Hematopoietic multipotent progenitor cell (in vitro differentiated cells): ENCODE results near the gene SRL. TPM values are rescaled to one million over a fixed set of nuclear protein-coding genes. Genes with fewer than 3 reads are reported as not detected.
A peak's percentile ranks its signal among the peaks of the same experiment; 100 is the strongest.
"Not testable (repeated sequence)": the region's sequence is repeated elsewhere in the genome, so short reads cannot be mapped to it uniquely, and the experiment has no call there.

ENCODE experiments used
- DNase-seq, 3 donors: peaks; one replicate each; pipeline ENCODE4 v3.0.0-alpha.2; 2011 to 2015; ENCODE audit warnings: low read depth in 2 of 3, low spot score in 2 of 3
- total RNA-seq: library from RNA; depleted of rRNA; stranded (reverse); fragments of >200 nt; gene quantifications from one replicate; pipeline ENCODE4 v1.2.3, GENCODE V29; 2012

Gene SRL
- total RNA-seq, 1 donor = under 0.01 TPM

DNA sequence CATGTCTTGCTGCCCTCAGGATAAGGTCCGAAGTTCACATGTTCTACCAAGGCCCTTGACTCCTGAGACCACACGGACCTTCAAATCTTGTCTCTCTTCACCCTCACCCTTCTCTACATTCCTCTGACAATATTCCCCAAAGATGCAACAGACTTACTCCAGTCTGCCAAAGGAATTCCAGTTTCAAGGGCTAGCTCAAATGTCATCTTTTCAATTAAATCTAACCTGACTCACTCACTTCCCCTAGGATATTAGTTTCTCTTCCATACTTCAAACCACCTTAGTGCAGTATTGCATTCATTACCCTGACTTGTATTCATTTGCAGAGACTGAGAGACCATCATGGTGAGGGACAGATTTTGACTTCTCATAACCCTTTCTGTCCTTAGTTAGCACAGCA lies 66.0 kb downstream of the SRL start:
- no peak for DNase-seq

DNA sequence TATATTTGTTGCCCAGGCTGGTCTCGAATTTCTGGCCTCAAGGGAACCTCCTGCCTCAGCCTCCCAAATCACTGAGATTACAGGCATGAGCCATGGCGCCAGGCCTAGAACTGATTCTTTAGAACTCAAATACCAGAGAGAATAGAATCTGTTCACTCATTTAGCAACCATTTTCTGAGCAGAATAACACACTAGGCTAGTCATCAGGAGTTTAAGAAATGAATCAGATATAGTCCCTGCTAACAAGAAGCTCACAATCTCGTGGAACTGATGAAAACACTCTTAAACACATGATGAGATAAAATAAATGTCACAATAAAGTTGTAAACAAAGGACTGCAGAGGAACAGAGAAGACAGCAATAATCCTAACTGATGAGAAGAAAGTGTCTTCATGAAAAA lies 69.8 kb downstream of the SRL start:
- DNase-seq = no peak

DNA sequence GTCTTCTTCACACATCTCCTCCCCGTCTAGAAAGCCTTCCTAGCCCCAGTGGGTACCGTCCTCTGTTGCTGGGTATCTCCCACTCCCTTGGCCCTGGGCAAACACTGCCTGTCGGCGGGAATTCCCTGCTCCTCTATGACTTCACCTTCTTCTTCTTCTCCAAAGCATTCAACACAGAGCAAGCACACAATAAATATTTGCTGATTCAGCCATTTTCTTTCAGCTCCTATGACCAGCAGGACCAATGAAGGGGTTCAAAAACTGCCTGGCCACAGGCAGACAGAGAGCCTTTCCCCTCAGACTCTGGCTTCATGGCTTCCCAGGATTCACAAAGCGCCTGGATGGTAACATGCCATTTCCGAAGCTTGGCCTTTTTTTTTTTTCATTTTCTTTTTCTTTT lies 72.5 kb downstream of the SRL start:
- no peak for DNase-seq

DNA sequence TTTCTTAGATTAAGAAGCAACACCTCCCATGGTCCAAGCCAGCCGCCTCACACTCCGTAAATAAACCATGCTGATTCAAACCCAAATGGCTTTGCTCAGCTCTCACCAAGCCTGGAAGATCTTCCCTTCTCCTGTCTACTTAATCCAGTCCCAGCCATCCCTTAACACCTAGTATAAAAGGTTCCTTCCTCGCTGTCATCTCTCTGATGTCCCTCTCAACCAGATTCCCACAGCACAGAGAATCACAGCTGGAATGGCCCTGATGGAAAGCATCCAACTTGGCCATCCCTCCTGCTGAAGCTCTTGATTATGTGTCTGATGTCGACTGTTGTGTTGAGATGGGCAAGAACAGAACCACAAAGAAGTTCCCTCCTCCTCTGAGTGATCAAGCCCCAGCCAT lies 75.1 kb downstream of the SRL start:
- DNase-seq = no peak

DNA sequence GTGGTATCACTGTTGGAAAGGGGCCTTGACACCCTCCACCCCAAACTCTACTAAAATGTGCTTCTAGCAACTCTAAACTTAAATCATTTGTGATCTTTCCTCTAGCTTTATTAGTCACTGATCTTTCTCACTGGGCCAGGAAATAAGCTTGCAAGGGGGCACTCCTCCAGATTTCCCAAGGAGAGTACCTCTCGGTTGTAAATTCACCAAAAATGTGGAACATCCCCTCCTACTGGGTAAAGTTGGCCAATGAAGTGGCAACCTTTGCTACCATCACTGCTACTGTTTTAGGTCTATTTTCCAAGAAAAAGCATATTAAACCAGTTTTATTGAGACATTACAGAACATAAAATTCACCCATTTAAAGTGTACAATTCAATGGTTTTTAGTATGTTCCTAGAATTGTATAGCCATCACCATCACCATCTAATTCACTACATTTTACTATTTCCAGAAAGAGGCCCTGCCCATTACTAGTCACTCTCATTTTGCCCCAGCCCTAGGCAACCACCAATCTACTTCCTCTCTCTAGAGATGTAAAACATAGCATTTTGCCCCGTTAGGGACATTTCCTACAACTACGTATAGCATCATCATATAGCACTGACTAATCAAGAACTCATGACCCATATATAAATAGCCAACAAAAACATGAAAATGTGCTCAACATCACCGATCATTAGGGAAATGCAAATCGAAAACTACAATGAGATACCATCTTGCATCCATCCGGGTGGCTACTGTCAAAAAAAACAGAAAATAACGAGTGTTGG lies 81.0 kb downstream of the SRL start:
- no peak for DNase-seq

DNA sequence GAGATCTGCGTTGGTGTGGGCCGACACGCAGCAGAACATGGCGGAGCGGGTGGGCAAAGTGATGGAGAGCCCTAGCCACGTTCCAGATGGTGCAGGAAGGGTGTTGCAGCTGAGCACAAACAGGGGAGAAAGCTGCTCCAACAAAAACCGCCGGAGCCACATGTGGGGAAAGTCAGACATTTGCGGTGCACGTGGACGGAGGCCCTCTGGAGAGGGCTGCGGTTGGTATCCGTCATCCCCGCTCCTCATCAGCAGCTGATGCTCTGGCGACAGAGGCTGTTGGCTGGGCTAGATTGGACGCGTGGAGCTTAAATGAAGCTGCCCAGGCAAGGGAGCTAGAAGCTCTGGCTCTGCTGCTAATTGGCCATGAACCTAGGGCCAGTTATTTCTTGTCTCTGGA lies 82.2 kb downstream of the SRL start:
- DNase-seq = no peak

DNA sequence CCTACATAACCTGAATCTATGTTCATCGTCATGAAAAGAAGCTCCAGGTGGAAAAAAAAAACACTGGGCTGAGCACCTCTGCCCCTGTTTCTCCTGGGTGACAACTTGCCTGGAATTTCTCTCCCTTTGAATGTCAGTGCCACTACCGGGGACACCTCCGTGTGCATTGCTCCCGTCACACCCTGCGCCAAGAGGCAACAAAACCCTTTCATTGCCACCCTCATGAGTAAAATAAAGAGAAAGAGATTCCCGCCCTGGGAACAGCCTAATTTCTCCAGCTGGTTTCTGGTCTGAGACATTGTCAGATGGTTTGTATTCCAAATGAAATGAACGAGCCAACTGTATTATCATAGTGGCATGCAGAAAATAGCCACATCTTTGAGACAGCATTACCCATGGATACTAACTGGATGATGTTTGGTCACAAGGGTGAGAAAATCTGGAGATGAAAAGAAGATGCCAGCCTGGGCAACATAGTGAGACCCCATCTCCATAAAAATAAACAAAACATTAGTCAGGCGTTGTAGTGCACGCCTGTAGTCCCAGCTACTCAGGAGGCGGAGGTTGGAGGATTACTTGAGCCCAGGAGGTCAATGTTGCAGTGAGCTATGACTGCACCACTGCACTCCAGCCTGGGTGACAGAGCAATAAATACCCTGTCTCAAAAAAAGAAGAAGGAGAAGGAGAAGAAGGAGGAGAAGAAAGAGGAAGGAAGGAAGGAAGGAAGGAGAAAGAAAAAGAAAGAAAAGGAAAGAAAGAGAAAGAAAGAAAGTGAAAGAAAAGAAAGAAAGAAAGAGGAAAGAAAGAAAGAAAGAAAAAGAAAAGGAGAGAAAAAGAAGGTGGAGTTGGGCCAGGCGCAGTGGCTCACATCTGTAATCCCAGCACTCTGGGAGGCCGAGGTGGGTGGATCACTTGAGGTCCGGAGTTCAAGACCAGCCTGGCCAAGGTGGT lies 83.5 kb downstream of the SRL start:
- no peak for DNase-seq

DNA sequence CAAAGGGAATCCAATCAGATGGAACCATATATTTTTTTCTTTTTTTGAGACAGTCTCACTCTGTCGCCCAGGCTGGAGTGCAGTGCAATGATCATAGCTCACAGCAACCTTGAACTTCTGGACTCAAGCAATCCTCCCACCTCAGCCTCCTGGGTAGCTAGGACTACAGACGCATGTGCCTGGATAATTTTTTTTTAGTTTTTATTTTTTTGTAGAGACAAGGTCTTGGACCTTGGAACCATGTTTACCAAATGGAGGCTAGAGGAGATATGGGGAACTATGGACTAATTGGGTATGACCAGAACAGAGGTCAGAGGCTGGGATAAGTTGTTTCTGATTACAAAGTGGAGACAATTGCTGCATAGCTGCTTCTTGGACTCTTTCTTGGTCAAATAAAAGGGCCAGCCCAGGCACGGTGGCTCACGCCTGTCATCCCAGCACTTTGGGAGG lies 84.5 kb downstream of the SRL start:
- no peak for DNase-seq

DNA sequence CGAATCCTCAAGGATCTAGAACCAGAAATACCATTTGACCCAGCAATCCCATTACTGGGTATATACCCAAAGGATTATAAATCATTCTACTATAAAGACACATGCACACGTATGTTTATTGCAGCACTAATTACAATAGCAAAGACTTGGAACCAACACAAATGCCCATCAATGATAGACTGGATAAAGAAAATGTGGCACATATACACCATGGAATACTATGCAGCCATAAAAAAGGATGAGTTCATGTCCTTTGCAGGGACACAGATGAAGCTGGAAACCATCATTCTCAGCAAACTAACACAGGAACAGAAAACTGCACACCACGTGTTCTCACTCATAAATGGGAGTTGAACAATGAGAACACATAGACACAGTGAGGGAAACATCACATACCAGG lies 85.4 kb downstream of the SRL start:
- DNase-seq = not testable (repeated sequence)

DNA sequence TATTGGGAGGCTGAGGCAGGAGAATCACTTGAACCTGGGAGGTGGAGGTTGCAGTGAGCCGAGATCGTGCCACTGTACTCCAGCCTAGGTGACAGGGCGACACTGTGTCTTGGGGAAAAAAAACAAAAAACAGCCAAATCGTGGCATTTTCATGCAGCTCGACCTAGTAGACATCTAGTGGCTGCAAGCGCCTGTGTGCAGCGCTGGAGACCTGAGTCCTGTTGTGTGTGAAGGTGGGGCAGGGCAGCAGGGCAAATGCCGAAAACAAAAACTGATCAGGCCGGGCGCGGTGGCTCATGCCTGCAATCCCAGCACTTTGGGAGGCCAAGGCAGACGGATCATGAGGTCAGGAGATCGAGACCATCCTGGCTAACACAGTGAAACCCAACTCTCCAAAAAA lies 88.5 kb downstream of the SRL start:
- not testable (repeated sequence) for DNase-seq

DNA sequence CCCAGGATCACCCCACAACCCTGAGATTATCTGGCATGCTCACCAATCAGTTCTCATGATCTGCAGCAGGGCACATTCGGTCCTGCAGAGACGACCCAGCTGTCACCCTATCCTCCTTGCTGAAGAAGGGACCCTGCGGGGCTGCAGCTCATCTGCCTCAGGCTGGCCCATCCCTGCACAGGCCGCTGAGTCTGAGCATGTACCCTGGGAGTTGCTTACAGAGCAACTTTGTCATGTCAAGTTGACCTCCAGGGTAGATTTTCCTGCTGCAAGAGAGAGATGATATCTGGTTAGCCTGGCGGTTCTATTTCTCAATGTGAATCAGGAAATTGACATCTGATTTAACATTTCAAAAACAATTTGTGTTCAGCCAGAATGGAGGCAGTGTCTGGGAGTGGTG lies 89.6 kb downstream of the SRL start:
- no peak for DNase-seq

DNA sequence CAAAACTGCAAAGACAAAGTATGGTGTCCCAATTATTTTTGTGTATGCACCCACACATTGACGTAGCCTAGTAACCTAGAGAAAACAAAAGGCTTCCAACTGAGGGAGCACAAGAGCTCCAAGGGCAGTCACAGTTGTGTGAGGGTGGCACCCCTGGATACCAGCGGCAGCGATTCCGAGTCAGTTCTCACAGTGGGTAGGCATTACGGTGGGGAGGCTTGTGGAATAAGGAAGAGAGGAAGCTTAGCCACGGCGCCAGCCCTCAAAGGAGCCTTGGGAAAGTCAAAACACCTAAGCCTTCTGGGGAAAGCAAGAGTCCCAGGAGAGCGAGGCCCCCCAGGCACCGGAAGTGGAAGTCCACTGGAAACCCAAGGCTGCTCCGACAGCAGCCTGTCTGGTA lies 94.6 kb downstream of the SRL start:
- DNase-seq = no peak

DNA sequence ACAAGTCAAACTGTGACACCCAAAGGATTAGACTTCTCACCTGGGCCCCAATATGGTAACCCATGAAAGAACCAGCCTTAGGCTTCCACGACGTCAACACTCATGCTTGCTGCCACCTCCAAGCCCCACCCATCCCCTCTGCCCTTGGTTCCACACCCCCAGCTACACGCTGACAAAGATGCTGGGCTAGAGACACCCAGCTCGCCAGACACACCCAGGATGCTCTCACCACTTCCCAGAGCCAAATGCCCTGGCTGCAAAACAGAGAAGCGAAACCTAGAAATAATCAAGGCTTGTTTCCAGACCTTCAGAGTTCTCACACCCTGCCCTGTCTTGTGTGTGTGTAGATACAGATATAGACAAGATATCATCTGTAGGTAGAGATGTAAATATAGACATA lies 99.6 kb downstream of the SRL start:
- DNase-seq = peak in 1 of 3 donors; percentile 3

DNA sequence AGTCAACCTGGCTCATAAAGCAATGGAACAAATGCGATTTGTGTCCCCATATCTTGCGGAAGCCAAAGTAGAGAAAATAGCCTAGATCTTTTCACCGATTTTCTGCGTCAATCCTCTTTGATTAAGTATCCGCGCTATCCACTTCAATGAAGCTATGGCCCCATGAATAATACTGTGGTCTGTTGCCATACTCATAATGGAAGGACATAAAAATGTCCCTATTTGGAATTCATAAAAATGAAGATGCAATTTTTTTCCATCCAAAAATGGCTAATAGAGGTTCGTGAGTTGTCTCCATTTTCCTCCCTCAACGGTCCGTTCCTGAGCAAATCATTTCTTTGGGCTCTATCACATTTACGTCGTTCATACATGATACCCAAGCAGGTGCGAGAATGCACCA lies 100.3 kb downstream of the SRL start:
- no peak for DNase-seq

DNA sequence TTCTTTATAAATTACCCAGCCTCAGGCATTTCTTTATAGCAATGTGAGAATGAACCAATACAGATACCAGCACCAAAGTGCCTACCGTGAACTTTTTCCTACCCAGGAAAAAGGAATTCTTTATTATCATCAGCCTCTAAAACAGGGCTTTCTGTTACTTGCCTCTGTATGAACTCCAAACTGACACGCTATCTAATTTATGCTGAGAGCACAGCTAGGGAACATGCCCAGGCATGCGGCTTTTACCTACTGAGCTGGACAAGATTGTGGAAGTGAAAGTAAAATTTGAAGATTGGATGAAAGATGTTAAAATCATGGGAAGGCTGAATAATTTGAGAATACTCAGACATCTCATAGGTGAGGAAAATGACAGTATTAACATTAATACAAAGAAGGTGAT lies 101.2 kb downstream of the SRL start:
- DNase-seq = no peak

DNA sequence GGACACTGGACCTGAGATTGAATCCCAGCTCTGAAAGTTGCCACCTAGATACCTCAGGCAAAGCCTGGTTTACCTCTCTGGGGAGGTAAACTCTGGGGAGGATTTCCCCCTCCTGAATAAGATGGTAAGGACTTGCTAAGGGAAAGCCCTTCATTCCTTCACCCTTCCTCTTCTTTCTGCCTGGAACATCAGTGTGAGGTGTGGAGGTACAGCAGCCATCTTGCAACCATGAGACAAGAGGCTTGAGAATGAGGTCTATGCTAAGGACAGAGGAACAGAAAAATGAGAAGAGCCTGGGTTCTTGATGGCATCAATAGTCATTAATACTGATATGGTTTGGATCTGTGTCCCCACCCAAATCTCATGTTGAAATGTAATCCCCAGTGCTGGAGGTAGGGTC lies 101.9 kb downstream of the SRL start:
- DNase-seq = no peak

Other genes with a start within 250 kb of the SRL start
- gene ADCY9, start 125.6 kb downstream of the SRL start, total RNA-seq = 8.3 TPM
- 28.5 TPM for gene TFAP4, start 30.9 kb upstream of the SRL start, total RNA-seq
- under 0.01 TPM for gene GLIS2, start 74.0 kb upstream of the SRL start, total RNA-seq
- gene PAM16, start 109.2 kb upstream of the SRL start, total RNA-seq = 26.9 TPM
- gene VASN, start 129.8 kb upstream of the SRL start, total RNA-seq = 0.27 TPM
- gene CORO7, start 174.5 kb upstream of the SRL start, total RNA-seq = 107 TPM
- gene DNAJA3, start 183.8 kb upstream of the SRL start, total RNA-seq = 31.0 TPM
- 112 TPM for gene NMRAL1, start 232.5 kb upstream of the SRL start, total RNA-seq
- gene HMOX2, start 234.3 kb upstream of the SRL start, total RNA-seq = 31.0 TPM